ENCODE data around the gene FAAH2. TPM values are rescaled to one million over a fixed set of nuclear protein-coding genes. Genes with fewer than 3 reads are reported as not detected.

FAAH2 gene
- total RNA-seq, 1 experiment from 2014 or later: 6.4 TPM

DNA sequence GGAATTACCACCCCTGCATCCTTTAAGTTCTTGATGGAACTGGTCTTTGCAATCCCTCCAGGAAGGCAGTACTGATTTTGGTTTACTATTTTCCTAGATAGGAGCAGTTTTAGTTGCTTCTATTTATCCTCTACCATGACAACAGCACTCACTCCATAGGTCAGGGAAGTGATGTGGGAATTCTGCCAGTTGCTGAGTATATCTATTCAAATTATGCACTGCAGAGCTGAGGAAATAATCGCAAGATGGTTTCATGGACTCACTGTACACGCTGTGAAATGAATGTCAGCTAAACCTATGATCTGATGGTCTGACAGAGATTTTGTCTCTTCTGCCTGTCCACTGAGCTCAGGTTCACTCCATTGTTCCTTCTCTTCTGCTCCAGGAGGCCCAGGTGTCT lies 135.8 kb downstream of the FAAH2 start:
- no peak overlapping the region for H4K8ac ChIP-seq (replicated peaks; ENCODE audit: insufficient read length, low read depth, low read length)
- H3K27me3 ChIP-seq (ENCODE audit: insufficient read depth, low read length): no peaks in the 10 kb centered on the region
- H3K56ac ChIP-seq (ENCODE audit: insufficient read length, low read depth, low read length): no peak overlapping the region
- H3K4me2 ChIP-seq (ENCODE audit: insufficient read depth, insufficient read length, low read length): no peak overlapping the region
- H3T11ph ChIP-seq (ENCODE audit: low read length): no peak overlapping the region
- H3K9ac ChIP-seq (ENCODE audit: extremely low read depth, insufficient read length, low read length): no peak overlapping the region
- no peak overlapping the region for H2BK5ac ChIP-seq (ENCODE audit: insufficient read length, low read length)
- H2BK20ac ChIP-seq (ENCODE audit: low read depth, low read length, poor library complexity, severe bottlenecking): no peak overlapping the region
- H3K27ac ChIP-seq (ENCODE audit: insufficient read length, low read depth, low read length): no peak overlapping the region
- H3K14ac ChIP-seq (ENCODE audit: insufficient read depth, low read length): no peak overlapping the region
- TF ChIP-seq, protein P1, sequence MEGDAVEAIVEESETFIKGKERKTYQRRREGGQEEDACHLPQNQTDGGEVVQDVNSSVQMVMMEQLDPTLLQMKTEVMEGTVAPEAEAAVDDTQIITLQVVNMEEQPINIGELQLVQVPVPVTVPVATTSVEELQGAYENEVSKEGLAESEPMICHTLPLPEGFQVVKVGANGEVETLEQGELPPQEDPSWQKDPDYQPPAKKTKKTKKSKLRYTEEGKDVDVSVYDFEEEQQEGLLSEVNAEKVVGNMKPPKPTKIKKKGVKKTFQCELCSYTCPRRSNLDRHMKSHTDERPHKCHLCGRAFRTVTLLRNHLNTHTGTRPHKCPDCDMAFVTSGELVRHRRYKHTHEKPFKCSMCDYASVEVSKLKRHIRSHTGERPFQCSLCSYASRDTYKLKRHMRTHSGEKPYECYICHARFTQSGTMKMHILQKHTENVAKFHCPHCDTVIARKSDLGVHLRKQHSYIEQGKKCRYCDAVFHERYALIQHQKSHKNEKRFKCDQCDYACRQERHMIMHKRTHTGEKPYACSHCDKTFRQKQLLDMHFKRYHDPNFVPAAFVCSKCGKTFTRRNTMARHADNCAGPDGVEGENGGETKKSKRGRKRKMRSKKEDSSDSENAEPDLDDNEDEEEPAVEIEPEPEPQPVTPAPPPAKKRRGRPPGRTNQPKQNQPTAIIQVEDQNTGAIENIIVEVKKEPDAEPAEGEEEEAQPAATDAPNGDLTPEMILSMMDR (conservative IDR thresholded peaks at IDR 0.05): no peak
- Mint-ChIP-seq H3K27ac (no peak overlapping the region), H3K27me3 (ENCODE audit: low read depth) (no peaks in the 10 kb centered on the region; the same call in 1 of the 2 replicates), H3K36me3 (ENCODE audit: insufficient read depth in 1 of 3, low read depth in 3 of 3) (peaks cover 2 to 5% (median 5%) of the 10 kb centered on the region in 3 experiments; a peak in 3 of 7 replicates), H3K9me3 (peaks cover 68 to 73% of the 10 kb centered on the region in 2 experiments), H3K4me3 (no peak overlapping the region), H3K4me1 (no peaks in the 10 kb centered on the region)
- no peaks in the 10 kb centered on the region for H3K79me2 ChIP-seq (ENCODE audit: insufficient read depth, low read length)
- H4K5ac ChIP-seq (ENCODE audit: insufficient read length, low read depth, low read length): no peak overlapping the region
- H2BK12ac ChIP-seq (ENCODE audit: insufficient read length, low read depth, low read length): no peak overlapping the region
- no peak for DNase-seq
- no peak overlapping the region for H2BK120ac ChIP-seq (ENCODE audit: low read depth, low read length, poor library complexity, severe bottlenecking)
- H4K91ac ChIP-seq (ENCODE audit: insufficient read length, low read depth, low read length): no peak overlapping the region
- no peak overlapping the region for H3K18ac ChIP-seq (ENCODE audit: insufficient read length, low read depth, low read length)
- H4K20me1 ChIP-seq (ENCODE audit: control insufficient read depth, insufficient read depth, insufficient read length): no peaks in the 10 kb centered on the region
- H2AFZ ChIP-seq (ENCODE audit: low read length): no peak overlapping the region
- no peaks in the 10 kb centered on the region for H3K23me2 ChIP-seq (ENCODE audit: insufficient read length, low read depth, low read length, poor library complexity, severe bottlenecking)
- no peak overlapping the region for H3K23ac ChIP-seq (ENCODE audit: insufficient read length, low read depth, low read length)
- H3K79me1 ChIP-seq (ENCODE audit: insufficient read depth, low read depth, low read length, poor library complexity, severe bottlenecking): no peaks in the 10 kb centered on the region
- no peak overlapping the region for H2AK5ac ChIP-seq (ENCODE audit: insufficient read length, low read length)
- peaks cover 21% of the 10 kb centered on the region for H3K9me3 ChIP-seq (ENCODE audit: control insufficient read depth, low read depth, low read length)
- no peak overlapping the region for H2BK15ac ChIP-seq (ENCODE audit: low read depth, low read length)
- no peaks in the 10 kb centered on the region for H3K4me1 ChIP-seq (ENCODE audit: insufficient read depth, low read length)
- WGBS (ENCODE audit: extremely low coverage, insufficient read length, low lambda C conversion rate): no CpG with 5 or more reads among the region's 2 CpGs
- H3K4ac ChIP-seq (ENCODE audit: low read depth, low read length): no peak overlapping the region

All from H9 (cell line).